Neuronal stem cell (in vitro differentiated cells): ENCODE measurements around the gene FMO4.
"Not testable (repeated sequence)": the region's sequence is repeated elsewhere in the genome, so short reads cannot be mapped to it uniquely, and the experiment has no call there.

Source experiments
- DNase-seq: peaks from one replicate; pipeline ENCODE4 v3.0.0-alpha.2; 2013; ENCODE audit warnings: low spot score
- H2AFZ ChIP-seq: one replicate; pipeline ENCODE4 v1.6.1; 2013; ENCODE audit warnings: mild to moderate bottlenecking, low read length, inconsistent platforms
- H2AK5ac ChIP-seq: 2 replicates; pipeline ENCODE4 v1.6.1; 2013; ENCODE audit warnings: low read depth, mild to moderate bottlenecking, inconsistent platforms, low read length, moderate library complexity, mixed read lengths
- H2BK120ac ChIP-seq: 2 replicates; pipeline ENCODE4 v1.6.1; 2013; ENCODE audit warnings: low read depth, mild to moderate bottlenecking, inconsistent platforms, low read length, moderate library complexity, mixed read lengths
- H2BK12ac ChIP-seq: one replicate; pipeline ENCODE4 v1.6.1; 2013; ENCODE audit warnings: low read length, inconsistent platforms
- H2BK15ac ChIP-seq: 2 replicates; pipeline ENCODE4 v1.6.1; 2013; ENCODE audit warnings: mild to moderate bottlenecking, low read length, inconsistent platforms, mixed read lengths
- H2BK5ac ChIP-seq: one replicate; pipeline ENCODE4 v1.6.1; 2013; ENCODE audit warnings: inconsistent platforms, mild to moderate bottlenecking, low read length, moderate library complexity
- H3K14ac ChIP-seq: one replicate; pipeline ENCODE4 v1.6.1; 2013; ENCODE audit warnings: low read length, inconsistent platforms
- H3K18ac ChIP-seq: 2 replicates; pipeline ENCODE4 v1.6.1; 2013; ENCODE audit warnings: low read length, inconsistent platforms
- H3K23ac ChIP-seq: 2 replicates; pipeline ENCODE4 v1.6.1; 2013; ENCODE audit warnings: low read depth, mild to moderate bottlenecking, mixed read lengths, low read length, inconsistent platforms; ENCODE audit not compliant: poor library complexity
- H3K27ac ChIP-seq: replicated peaks from 3 replicates; pipeline ENCODE4 v1.5.1; 2013; ENCODE audit warnings: low read length, inconsistent platforms
- H3K27me3 ChIP-seq, 3 experiments: 2 replicates each; pipeline ENCODE4 v1.6.1; 2013; ENCODE audit warnings: low read length in 3 of 3, mild to moderate bottlenecking in 2 of 3, inconsistent platforms in 1 of 3, low read depth in 1 of 3, mixed read lengths in 1 of 3, moderate library complexity in 1 of 3; ENCODE audit not compliant: control insufficient read depth in 3 of 3, insufficient read depth in 3 of 3
- H3K36me3 ChIP-seq, 2 donors: replicated peaks in 1 of 2; 2 replicates each; pipeline ENCODE4 v1.6.1; 2013; ENCODE audit warnings: low read length in 2 of 2; ENCODE audit not compliant: control insufficient read depth in 2 of 2, insufficient read depth in 2 of 2
- H3K4ac ChIP-seq: 2 replicates; pipeline ENCODE4 v1.6.1; 2013; ENCODE audit warnings: inconsistent platforms, mild to moderate bottlenecking, low read length, moderate library complexity
- H3K4me1 ChIP-seq, 2 donors: 1 replicate in 1 of 2; 2 replicates in 1 of 2; pipeline ENCODE4 v1.6.1; 2013; ENCODE audit warnings: low read length in 2 of 2, low read depth in 1 of 2; ENCODE audit not compliant: control insufficient read depth in 2 of 2, insufficient read depth in 1 of 2
- H3K4me2 ChIP-seq: one replicate; pipeline ENCODE4 v1.6.1; 2013; ENCODE audit warnings: mild to moderate bottlenecking, low read length, inconsistent platforms; ENCODE audit not compliant: insufficient read depth, poor library complexity, severe bottlenecking
- H3K4me3 ChIP-seq, 2 donors: 2 replicates each; pipeline ENCODE4 v1.5.1; 2013; ENCODE audit warnings: low read length in 2 of 2, mild to moderate bottlenecking in 2 of 2, inconsistent platforms in 1 of 2, moderate library complexity in 1 of 2
- H3K79me1 ChIP-seq: one replicate; pipeline ENCODE4 v1.6.1; 2013; ENCODE audit warnings: low read depth, mild to moderate bottlenecking, inconsistent platforms, low read length, moderate library complexity
- H3K9ac ChIP-seq: one replicate; pipeline ENCODE4 v1.6.1; 2013; ENCODE audit warnings: mild to moderate bottlenecking, low read depth, low read length, inconsistent platforms; ENCODE audit not compliant: poor library complexity
- H3K9me3 ChIP-seq, 2 donors: replicated peaks in 1 of 2; 2 replicates each; pipeline versions ENCODE3 to v1.6.1; 2013; ENCODE audit warnings: low read length in 2 of 2, mild to moderate bottlenecking in 2 of 2, inconsistent platforms in 1 of 2, low read depth in 1 of 2, mixed read lengths in 1 of 2, moderate library complexity in 1 of 2; ENCODE audit not compliant: control insufficient read depth in 2 of 2, insufficient read depth in 1 of 2
- H4K8ac ChIP-seq: one replicate; pipeline ENCODE4 v1.6.1; 2013; ENCODE audit warnings: low read depth, mild to moderate bottlenecking, inconsistent platforms, low read length, moderate library complexity
- H4K91ac ChIP-seq: one replicate; pipeline ENCODE4 v1.6.1; 2013; ENCODE audit warnings: low read length, low read depth, mild to moderate bottlenecking, inconsistent platforms; ENCODE audit not compliant: poor library complexity
- WGBS, 2 donors: extraction: QIAGEN DNeasy Blood & Tissue Kit; methylation state at CpG; one replicate each; pipeline ENCODE4 v1.1.7; 2013; ENCODE audit warnings: missing lambda C conversion rate in 2 of 2, mixed read lengths in 1 of 2; ENCODE audit not compliant: insufficient read length in 2 of 2, insufficient replicate concordance in 1 of 2; ENCODE audit errors: extremely low coverage in 2 of 2; 5-methylcytosine and 5-hydroxymethylcytosine counted together

FMO4 gene

GRCh38 chr1:171339345-171339744 is 25.4 kb downstream of the FMO4 start:
- not testable (repeated sequence) for H3K4me2 ChIP-seq, H4K8ac ChIP-seq, H3K79me1 ChIP-seq, H3K14ac ChIP-seq, H3K9me3 ChIP-seq, H3K9ac ChIP-seq, H2BK12ac ChIP-seq, H2AK5ac ChIP-seq, H2BK15ac ChIP-seq, H3K4me1 ChIP-seq, H2BK120ac ChIP-seq, H2BK5ac ChIP-seq, H3K36me3 ChIP-seq, H3K4ac ChIP-seq, H3K27me3 ChIP-seq, H3K27ac ChIP-seq, H3K18ac ChIP-seq, DNase-seq, H3K4me3 ChIP-seq, H4K91ac ChIP-seq, H2AFZ ChIP-seq, H3K23ac ChIP-seq
- no CpG with 5 or more reads among the region's 6 CpGs for WGBS, 2 donors

GRCh38 chr1:171343727-171344472 is 29.9 kb downstream of the FMO4 start:
- Histone ChIP-seq H3K14ac (no peak overlapping the region), H3K9ac (no peak overlapping the region), H2BK5ac (no peak overlapping the region), H3K9me3 (no peaks in the 10 kb centered on the region), H3K4me3 (no peak overlapping the region), H3K27me3 (no peaks in the 10 kb centered on the region), H3K27ac (no peak overlapping the region), H3K79me1 (no peaks in the 10 kb centered on the region), H3K4ac (no peak overlapping the region), H4K8ac (no peak overlapping the region), H2BK120ac (no peak overlapping the region), H2BK15ac (no peak overlapping the region), H2AFZ (no peak overlapping the region), H3K23ac (no peak overlapping the region), H4K91ac (no peak overlapping the region), H3K4me1 (no peaks in the 10 kb centered on the region), H3K18ac (no peak overlapping the region), H2BK12ac (no peak overlapping the region), H3K4me2 (no peak overlapping the region), H3K36me3 (no peaks in the 10 kb centered on the region), H2AK5ac (no peak overlapping the region)
- WGBS, 2 donors = no CpG with 5 or more reads among the region's 5 CpGs
- no peak for DNase-seq

- Histone ChIP-seq H3K79me1 (no peaks in the 10 kb centered on the region), H2BK15ac (no peak overlapping the region), H3K27ac (no peak overlapping the region), H2BK5ac (no peak overlapping the region), H3K36me3 (no peaks in the 10 kb centered on the region), H3K23ac (no peak overlapping the region), H4K8ac (no peak overlapping the region), H2BK120ac (no peak overlapping the region), H3K14ac (no peak overlapping the region), H3K18ac (no peak overlapping the region), H3K4me2 (no peak overlapping the region), H2AFZ (no peak overlapping the region), H3K9me3 (no peaks in the 10 kb centered on the region), H3K4ac (no peak overlapping the region), H3K27me3 (no peaks in the 10 kb centered on the region), H3K4me3 (no peak overlapping the region), H3K9ac (no peak overlapping the region), H2AK5ac (no peak overlapping the region), H3K4me1 (no peaks in the 10 kb centered on the region), H4K91ac (no peak overlapping the region), H2BK12ac (no peak overlapping the region)
- WGBS, 2 donors = no CpG with 5 or more reads among the region's 6 CpGs
- DNase-seq = no peak
These were observed 30.5 kb downstream of the FMO4 start for GRCh38 chr1:171344473-171344820.

DNA sequence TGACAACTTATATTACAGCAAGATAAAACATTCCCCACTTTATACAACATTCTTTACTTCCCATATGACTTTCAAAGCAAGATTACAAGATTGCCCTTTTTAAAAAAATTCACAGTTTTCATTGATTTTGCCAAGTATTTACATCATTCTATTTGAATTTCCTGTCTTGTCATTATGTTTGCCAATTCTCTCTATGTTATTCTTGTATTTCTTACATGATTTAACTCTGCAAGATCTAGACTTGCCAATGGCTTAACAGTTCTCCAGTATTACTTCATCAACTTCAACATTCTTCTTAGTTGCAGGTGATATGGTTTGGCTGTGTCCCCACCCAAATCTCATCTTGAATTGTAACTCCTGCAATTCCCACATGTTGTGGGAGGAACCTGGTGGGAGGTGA is 31.6 kb downstream of the FMO4 start:
- H3K18ac ChIP-seq = no peak overlapping the region
- no peak overlapping the region for H2BK12ac ChIP-seq
- H4K91ac ChIP-seq = no peak overlapping the region
- H4K8ac ChIP-seq = no peak overlapping the region
- H3K79me1 ChIP-seq = no peaks in the 10 kb centered on the region
- H2AK5ac ChIP-seq = no peak overlapping the region
- H3K9ac ChIP-seq = no peak overlapping the region
- no peak for DNase-seq
- no peak overlapping the region for H3K4ac ChIP-seq
- no peak overlapping the region for H2AFZ ChIP-seq
- H3K4me2 ChIP-seq = no peak overlapping the region
- no peak overlapping the region for H3K27ac ChIP-seq
- H3K4me3 ChIP-seq = no peak overlapping the region
- no peaks in the 10 kb centered on the region for H3K27me3 ChIP-seq
- no peaks in the 10 kb centered on the region for H3K9me3 ChIP-seq
- no peak overlapping the region for H2BK120ac ChIP-seq
- no peaks in the 10 kb centered on the region for H3K36me3 ChIP-seq
- no peak overlapping the region for H2BK15ac ChIP-seq
- no peak overlapping the region for H3K14ac ChIP-seq
- H2BK5ac ChIP-seq = no peak overlapping the region
- no peak overlapping the region for H3K23ac ChIP-seq
- H3K4me1 ChIP-seq = no peaks in the 10 kb centered on the region
